RKO (cell line): Measurements from ENCODE around the gene CHRNB2.

Source experiments
- DNase-seq: peaks from one replicate; pipeline ENCODE4 v3.0.0-alpha.2; 2016; ENCODE audit warnings: low spot score

The CHRNB2 gene

DNA sequence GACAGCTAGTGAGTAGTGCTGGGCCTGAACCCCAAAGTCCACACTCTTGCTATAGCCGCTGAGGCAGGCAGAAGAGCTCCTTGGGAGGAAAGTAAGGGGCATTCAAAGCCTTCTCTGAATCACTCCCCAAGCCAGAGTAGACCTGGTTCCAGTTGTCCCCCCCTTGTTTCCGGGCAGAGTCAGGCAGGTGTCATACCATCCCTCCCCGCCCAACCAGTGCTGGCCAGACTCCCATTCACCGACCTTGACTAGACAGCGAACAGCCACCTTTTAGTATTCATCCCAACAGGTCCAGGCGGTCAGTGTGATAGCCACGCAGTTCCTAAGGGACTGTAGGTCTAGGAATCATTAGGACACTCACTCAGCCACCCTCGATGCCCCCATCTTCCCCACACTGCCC lies 11.8 kb downstream of the CHRNB2 start:
- no peak for DNase-seq

- no peak for DNase-seq
Observed at GRCh38 chr1:154581766-154582165, 14.2 kb downstream of the CHRNB2 start.

GRCh38 chr1:154582885-154583284 lies 15.3 kb downstream of the CHRNB2 start:
- DNase-seq = no peak

DNA sequence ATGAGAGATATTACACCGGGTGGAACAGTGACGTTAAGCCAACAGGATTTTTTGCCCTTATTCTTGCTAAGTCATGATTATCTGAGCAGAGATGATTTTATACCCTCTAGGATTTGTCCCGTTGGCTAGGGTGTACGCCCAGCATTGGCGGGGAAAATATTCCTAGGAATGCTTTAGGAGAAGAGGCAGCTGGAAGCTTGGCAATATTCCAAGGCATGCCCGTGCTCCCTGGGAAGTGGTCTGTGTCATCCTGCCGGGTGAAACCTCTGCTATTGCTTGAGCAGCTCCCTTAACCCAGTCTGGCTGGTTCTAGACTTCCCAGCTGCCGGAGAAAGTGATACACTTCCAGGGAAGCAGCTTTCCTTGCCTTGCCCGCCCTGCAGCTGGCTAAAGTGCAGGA lies 16.2 kb downstream of the CHRNB2 start:
- DNase-seq = no peak

DNA sequence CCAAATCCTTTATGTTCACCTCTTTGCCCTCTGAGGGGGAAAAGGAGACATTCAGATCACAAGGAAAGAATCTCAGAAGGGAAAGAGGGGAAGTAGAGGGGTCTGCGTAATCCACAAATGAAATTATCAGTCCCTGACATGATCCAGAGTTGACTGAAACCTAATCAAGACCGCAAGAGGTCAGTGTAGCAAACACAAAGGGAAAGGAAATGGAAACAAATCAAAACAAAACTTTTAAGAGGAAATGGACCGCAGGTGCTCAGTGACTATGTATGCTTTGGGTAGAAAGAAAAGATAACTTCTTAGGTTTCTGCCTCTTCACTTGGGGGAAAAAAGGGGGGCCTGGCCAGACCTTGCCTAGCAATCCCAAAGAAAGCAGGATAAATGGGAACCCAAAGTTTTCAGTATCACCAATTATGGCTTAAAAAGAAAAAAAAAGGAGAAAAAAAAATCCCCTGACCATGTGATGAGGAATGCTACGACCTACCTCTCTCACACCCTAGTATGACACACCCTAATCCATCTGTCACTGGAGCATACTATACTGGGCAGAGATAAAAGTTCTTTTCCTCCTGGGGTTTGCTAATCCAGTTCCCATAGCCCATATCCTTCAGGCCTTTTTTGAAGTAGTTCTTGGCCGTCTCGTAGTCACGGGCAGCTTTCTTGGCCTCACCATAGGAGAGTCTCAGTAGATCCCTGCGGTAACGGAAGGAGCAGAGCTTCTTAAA lies 16.9 kb downstream of the CHRNB2 start:
- DNase-seq = no peak

- no peak for DNase-seq
Observed at GRCh38 chr1:154586231-154586630, 18.7 kb downstream of the CHRNB2 start.

- DNase-seq = no peak
Observed at GRCh38 chr1:154586641-154587040, 19.1 kb downstream of the CHRNB2 start.

- no peak for DNase-seq
Observed at GRCh38 chr1:154589780-154590179, 22.2 kb downstream of the CHRNB2 start.

DNA sequence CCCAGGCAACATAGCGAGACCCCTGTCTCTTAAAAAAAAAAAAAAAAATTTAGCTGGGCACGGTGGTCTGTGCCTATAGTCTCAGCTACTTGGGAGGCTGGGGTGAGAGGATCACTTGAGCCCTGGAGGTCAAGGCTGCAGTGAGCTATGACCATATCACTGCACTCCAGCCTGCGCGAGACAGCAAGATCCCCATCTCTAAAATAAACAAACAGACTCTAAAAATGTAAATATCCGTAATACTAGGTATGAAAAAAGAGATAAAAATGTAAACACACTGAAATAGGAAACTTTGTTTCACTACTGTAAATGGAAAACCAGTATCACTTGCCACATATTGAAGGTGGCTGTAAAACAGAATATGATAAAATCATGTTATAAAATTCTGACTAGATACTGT lies 23.2 kb downstream of the CHRNB2 start:
- DNase-seq = no peak

GRCh38 chr1:154591206-154591605 lies 23.6 kb downstream of the CHRNB2 start:
- no peak for DNase-seq

- no peak for DNase-seq
Observed at GRCh38 chr1:154593390-154593789, 25.8 kb downstream of the CHRNB2 start.

DNA sequence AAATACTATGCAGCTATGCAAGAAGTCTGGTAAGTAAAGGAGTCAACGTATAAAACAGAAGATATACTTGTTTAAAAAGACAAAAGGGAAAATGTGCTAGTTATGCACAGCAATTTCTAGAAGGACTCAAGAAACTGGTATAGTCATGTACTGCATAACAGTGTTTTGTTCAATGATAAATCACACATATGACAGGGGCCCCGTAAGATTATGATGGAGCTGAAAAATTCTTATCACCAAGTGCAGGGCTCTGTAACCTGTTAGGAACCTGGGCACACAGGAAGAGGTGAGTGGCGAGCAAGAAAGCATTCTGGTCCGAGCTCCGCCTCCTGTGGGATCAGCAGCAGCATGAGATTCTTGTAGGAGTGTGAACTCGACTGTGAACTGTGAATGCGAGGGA lies 27.2 kb downstream of the CHRNB2 start:
- DNase-seq = no peak

- DNase-seq = peak; percentile 74
Observed at GRCh38 chr1:154595621-154596020, 28.0 kb downstream of the CHRNB2 start.

DNA sequence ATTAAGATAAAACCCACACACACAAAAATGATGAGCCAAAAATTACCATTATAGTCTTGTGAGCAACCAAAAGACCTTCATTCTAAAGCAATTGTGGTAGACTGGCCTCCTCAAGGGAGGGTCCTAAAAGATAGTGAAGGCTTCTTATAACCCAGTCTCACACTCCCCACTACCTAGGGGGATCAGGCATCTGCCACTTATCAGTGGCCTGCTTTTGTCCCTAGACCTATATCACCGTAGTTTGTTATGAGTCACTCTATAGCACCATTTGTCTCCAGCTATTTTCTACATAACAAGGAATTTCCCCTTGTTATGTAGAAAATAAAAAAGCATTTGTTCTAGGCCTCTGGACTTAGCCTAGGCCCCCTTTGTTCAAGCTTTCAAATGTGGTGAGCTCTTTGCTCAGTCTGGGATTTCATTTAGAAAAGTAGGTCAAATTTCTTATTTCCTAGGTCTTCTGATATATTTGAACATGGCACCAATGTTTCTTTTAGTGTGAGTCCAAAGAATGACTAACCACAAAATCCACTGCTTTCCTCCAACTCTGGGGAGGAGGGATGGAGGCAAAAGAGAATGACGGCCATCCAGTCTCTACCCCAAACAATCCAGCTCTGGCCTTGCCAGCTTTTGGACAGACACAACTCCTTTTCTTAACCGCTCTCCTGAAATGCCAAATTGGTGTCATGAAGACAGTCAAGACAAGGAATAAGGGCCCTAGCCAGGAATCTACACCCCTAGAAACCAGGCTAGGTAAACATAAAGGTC lies 31.5 kb downstream of the CHRNB2 start:
- no peak for DNase-seq

DNA sequence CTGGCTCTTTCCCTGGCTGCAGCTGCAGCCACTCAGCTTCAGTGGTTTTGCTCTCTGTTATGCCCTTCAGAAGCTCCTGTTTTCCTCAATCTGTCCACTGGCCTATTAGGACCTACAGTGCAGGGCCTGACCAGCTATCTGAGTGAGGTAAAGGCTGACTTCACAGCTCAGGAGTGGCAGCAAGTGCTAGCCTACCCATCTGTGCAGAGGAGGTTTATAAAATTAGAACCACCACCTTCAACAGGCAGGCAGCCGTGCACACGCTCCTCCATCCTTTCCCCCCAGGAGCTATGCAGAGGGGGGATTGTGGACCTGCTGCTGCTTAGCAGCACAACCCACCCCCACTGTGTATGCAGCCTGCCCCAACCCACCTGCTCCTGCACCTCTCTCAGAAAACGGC lies 32.1 kb downstream of the CHRNB2 start:
- no peak for DNase-seq

- no peak for DNase-seq
Observed at GRCh38 chr1:154603317-154603716, 35.7 kb downstream of the CHRNB2 start.

DNA sequence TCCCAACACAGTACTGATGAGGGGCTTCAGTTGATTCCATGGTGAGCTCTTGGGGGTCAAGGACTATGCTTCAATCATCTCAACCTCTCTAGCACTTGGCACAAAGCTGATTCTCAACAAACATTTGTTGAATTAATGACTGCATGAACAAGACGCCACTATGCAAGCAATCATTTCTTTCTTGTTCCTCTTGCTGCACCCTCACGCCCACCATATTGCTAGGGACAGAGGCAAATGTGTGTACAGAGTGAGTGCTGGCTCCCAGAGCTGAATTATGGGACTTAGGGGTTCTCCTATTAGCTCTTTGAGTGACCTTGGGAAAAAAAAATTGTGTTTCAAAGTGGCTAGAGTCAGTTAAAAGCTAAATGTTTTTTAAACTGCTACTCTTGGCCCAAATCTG lies 38.0 kb downstream of the CHRNB2 start:
- DNase-seq = no peak

GRCh38 chr1:154607106-154607608 lies 39.6 kb downstream of the CHRNB2 start:
- peak; percentile 78 for DNase-seq

DNA sequence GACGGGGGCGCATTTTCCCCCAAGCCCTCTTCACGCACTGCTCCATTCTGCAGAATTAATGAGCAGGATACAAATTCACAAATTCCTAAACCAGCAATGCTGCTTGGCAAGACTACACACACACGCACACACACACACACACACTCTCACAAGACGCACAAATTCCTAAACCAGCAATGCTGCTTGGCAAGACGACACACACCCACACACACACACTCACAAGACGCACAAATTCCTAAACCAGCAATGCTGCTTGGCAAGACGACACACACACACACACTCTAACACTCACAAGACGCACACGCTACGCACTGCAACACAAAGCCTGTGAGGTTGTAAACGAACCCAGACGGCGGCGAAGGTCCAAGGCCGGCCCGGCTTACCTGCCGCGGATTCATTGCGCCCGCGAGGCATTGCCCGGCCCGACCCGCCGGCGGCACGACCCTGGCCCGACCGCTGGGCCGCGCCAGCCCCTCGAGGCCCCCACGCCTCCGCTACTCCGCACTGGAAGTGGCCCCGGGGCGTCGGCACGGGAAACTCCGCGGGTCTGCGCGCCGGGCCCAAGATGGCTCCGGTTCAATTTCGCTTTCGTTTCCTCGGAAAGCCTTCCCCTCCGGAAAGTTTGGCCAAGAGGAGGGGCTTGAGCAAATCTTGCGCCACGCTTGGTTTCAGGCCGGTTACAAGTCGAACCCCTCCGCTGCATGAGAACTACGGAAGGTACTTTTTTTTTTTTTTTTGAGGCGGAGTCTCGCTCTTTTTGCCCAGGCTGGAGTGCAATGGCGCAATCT lies 40.2 kb downstream of the CHRNB2 start, which contains the start of gene ADAR:
ADAR (minus strand) TSS at position 578 of the 788 bp plus-strand sequence; CDS start at position 398, 180 bp downstream.
- peak; percentile 92 for DNase-seq

DNA sequence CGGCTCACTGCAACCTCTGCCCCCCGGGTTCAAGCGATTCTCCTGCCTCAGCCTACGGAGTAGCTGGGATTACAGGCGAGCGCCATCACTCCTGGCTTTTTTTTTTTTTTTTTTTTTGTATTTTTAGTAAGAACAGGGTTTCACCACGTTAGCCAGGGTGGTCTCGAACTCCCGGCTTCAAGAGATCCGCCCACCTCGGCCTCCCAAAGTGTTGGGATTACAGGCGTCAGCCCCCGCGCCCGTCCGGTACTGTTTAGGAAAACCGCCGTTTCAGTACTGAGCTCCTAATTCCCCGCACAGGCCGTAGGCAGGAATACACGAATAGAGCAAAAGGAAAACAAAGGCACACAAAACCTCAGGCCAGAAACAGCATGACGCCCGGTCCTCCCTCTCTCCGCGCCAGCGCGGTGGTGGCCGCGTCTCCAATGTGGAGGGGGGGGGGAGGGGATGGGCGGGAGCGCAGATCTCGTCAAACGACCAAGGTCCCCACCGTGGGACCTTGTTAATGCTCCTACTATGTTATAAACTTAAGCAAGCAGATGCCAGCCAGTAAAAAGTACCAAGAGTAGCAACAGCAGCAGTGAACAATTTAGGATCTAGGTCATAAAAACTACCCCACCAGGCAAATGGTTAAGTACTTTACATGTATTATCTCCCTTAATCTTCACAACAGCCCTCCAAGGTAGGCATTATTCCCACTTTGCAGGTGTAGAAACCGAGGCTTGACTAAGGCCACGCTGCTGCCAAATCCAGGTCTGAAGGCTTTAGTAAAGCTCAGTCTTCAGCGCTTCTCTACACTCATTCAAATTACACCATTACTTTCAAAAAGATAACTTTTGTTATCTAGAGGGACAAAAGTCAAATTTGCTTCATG lies 41.1 kb downstream of the CHRNB2 start:
- peak; percentile 63 for DNase-seq
